Suprapubic skin (tissue), 4 donors: ENCODE results near the gene SCN7A. TPM values are rescaled to one million over a fixed set of nuclear protein-coding genes. Genes with fewer than 3 reads are reported as not detected.

Experiments
- DNase-seq, 2 donors: peaks; one replicate each; pipeline ENCODE4 v3.0.0-alpha.2; 2019; ENCODE audit warnings: low spot score in 2 of 2
- H3K27ac ChIP-seq: fragments of 200-600 bp; sonication (generic); one replicate; pipeline ENCODE4 v1.5.1; 2019
- H3K27me3 ChIP-seq: fragments of 200-600 bp; sonication (generic); one replicate; pipeline ENCODE4 v1.5.1; 2019
- H3K36me3 ChIP-seq: fragments of 200-600 bp; sonication (generic); one replicate; pipeline ENCODE4 v1.5.1; 2019
- H3K4me1 ChIP-seq: fragments of 200-600 bp; sonication (generic); one replicate; pipeline ENCODE4 v1.5.1; 2019
- H3K4me3 ChIP-seq: fragments of 200-600 bp; sonication (generic); one replicate; pipeline ENCODE4 v1.5.1; 2019; ENCODE audit warnings: mild to moderate bottlenecking
- H3K9me3 ChIP-seq: fragments of 200-600 bp; sonication (generic); one replicate; pipeline ENCODE4 v1.5.1; 2019
- CTCF ChIP-seq, 2 donors: fragments of 200-600 bp in 1 of 2; fragments of 450-650 bp in 1 of 2; sonication (generic) in 1 of 2; IDR thresholded peaks; one replicate each; pipeline ENCODE4 v1.5.1; 2016 to 2019; ENCODE audit warnings: antibody characterized with exemption in 2 of 2, mild to moderate bottlenecking in 1 of 2, moderate library complexity in 1 of 2
- EP300 ChIP-seq: sonication (generic); formaldehyde crosslinking; IDR thresholded peaks from one replicate; pipeline ENCODE4 v1.6.1; 2017; ENCODE audit warnings: antibody characterized with exemption
- POLR2A ChIP-seq, 2 donors: fragments of 450-650 bp; IDR thresholded peaks; one replicate each; pipeline ENCODE4 v1.6.1; 2017; ENCODE audit warnings: antibody characterized with exemption in 2 of 2, mild to moderate bottlenecking in 2 of 2, moderate library complexity in 2 of 2
- POLR2AphosphoS5 ChIP-seq, 3 donors: sonication (generic); formaldehyde crosslinking; IDR thresholded peaks; one replicate each; pipeline ENCODE4 v1.6.1; 2017; ENCODE audit warnings: antibody characterized with exemption in 3 of 3
- WGBS: methylation state at CpG from one replicate; pipeline ENCODE4 v1.1.5; 2018; 5-methylcytosine and 5-hydroxymethylcytosine counted together
- total RNA-seq, 4 donors: library from RNA; depleted of rRNA; stranded (reverse); fragments of >200 nt; gene quantifications; one replicate each; pipeline ENCODE4 v1.1.0, GENCODE V29; 2016

The SCN7A gene
- total RNA-seq, 4 donors from 2014 or later: 2.5 to 4.6 (median 3.4) TPM

- TF ChIP-seq CTCF (IDR thresholded peaks at IDR 0.05) (no peak), EP300 (no peak), POLR2AphosphoS5 (IDR thresholded peaks at IDR 0.05) (no peak), POLR2A (IDR thresholded peaks at IDR 0.05) (no peak)
- Histone ChIP-seq H3K9me3 (no peaks in the 10 kb centered on the region), H3K4me3 (no peak overlapping the region), H3K27me3 (no peaks in the 10 kb centered on the region), H3K27ac (no peak overlapping the region), H3K36me3 (no peaks in the 10 kb centered on the region), H3K4me1 (no peaks in the 10 kb centered on the region)
- no peak for DNase-seq
- whole genome bisulfite sequencing: 91% methylated on average over 3 of the region's 3 CpGs
These were observed 53.7 kb downstream of the SCN7A start for GRCh38 chr2:166440313-166440712.

GRCh38 chr2:166439078-166439477, 55.0 kb downstream of the SCN7A start:
- no peak overlapping the region for H3K4me3 ChIP-seq
- no peak for DNase-seq
- no peak overlapping the region for H3K27ac ChIP-seq
- no peaks in the 10 kb centered on the region for H3K9me3 ChIP-seq
- TF ChIP-seq POLR2AphosphoS5 (IDR thresholded peaks at IDR 0.05) (no peak), EP300 (no peak), POLR2A (IDR thresholded peaks at IDR 0.05) (no peak), CTCF (IDR thresholded peaks at IDR 0.05) (no peak)
- no peaks in the 10 kb centered on the region for H3K36me3 ChIP-seq
- no peaks in the 10 kb centered on the region for H3K4me1 ChIP-seq
- H3K27me3 ChIP-seq: no peaks in the 10 kb centered on the region

GRCh38 chr2:166436976-166437375, 57.1 kb downstream of the SCN7A start:
- H3K9me3 ChIP-seq: no peaks in the 10 kb centered on the region
- TF ChIP-seq EP300: no peak
- no peak for TF ChIP-seq CTCF (IDR thresholded peaks at IDR 0.05)
- TF ChIP-seq POLR2AphosphoS5 (IDR thresholded peaks at IDR 0.05): no peak
- TF ChIP-seq POLR2A (IDR thresholded peaks at IDR 0.05): no peak
- WGBS: 100% methylated on average over 1 of the region's 1 CpG
- H3K4me1 ChIP-seq: no peaks in the 10 kb centered on the region
- H3K27ac ChIP-seq: no peak overlapping the region
- DNase-seq: no peak
- H3K36me3 ChIP-seq: no peaks in the 10 kb centered on the region
- no peak overlapping the region for H3K4me3 ChIP-seq
- H3K27me3 ChIP-seq: no peaks in the 10 kb centered on the region

GRCh38 chr2:166436189-166436588, 57.9 kb downstream of the SCN7A start:
- Histone ChIP-seq H3K4me1 (no peaks in the 10 kb centered on the region), H3K9me3 (no peaks in the 10 kb centered on the region), H3K36me3 (no peaks in the 10 kb centered on the region), H3K27me3 (no peaks in the 10 kb centered on the region), H3K27ac (no peak overlapping the region), H3K4me3 (no peak overlapping the region)
- DNase-seq: no peak
- WGBS: 54% methylated on average over 3 of the region's 3 CpGs
- no peak for TF ChIP-seq POLR2A (IDR thresholded peaks at IDR 0.05)
- TF ChIP-seq EP300: no peak
- no peak for TF ChIP-seq CTCF (IDR thresholded peaks at IDR 0.05)
- TF ChIP-seq POLR2AphosphoS5 (IDR thresholded peaks at IDR 0.05): no peak

DNA sequence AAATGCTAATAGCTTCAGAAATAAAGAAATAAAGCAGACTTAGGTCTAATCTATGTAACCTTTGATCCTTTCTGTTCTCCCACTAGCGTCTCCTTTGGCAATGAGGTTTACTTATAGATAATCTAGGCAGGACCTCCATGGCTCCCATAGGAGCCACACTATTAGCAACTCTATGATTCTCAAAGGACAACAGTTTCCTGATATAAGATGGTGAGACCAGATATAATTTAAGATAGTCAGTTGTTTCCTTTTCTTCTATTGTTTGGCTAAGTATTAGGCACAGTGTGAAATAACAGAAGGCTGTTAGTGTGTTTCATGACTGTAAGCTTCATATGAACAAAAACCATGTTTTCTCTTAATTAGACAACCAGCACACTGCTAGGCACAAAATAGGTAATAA, 59.6 kb downstream of the SCN7A start:
- Histone ChIP-seq H3K4me3 (no peak overlapping the region), H3K36me3 (no peaks in the 10 kb centered on the region), H3K27ac (no peak overlapping the region), H3K9me3 (no peaks in the 10 kb centered on the region), H3K27me3 (no peaks in the 10 kb centered on the region), H3K4me1 (no peaks in the 10 kb centered on the region)
- TF ChIP-seq CTCF (IDR thresholded peaks at IDR 0.05) (no peak), POLR2AphosphoS5 (IDR thresholded peaks at IDR 0.05) (no peak), POLR2A (IDR thresholded peaks at IDR 0.05) (no peak), EP300 (no peak)
- 59% methylated on average over 1 of the region's 1 CpG for WGBS
- DNase-seq: no peak
